ENCODE results near the gene CELSR2.
A peak's percentile ranks its signal among the peaks of the same experiment; 100 is the strongest.

CELSR2 gene

GRCh38 chr1:109265016-109265415 is 15.7 kb downstream of the CELSR2 start:
- DNase-seq = no peak

DNA sequence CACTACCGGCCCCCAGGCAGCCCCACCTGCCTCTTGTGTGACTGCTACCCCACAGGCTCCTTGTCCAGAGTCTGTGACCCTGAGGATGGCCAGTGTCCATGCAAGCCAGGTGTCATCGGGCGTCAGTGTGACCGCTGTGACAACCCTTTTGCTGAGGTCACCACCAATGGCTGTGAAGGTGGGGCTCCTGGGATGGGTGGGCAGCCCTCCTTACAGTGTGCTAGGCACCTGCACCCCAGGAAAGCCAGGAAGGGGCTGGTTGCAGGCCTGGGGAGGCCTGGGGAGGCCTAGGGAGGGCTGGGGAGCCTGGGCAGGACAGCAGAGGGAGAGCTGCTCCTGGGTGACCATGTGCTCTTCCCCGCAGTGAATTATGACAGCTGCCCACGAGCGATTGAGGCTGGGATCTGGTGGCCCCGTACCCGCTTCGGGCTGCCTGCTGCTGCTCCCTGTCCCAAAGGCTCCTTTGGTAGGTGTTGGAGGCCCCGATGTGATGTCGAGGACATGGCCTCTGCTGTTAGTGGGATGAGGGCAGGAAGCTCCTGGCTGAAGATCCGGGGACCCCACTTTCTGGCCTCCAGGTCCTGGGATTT is 16.5 kb downstream of the CELSR2 start:
- DNase-seq = no peak

DNA sequence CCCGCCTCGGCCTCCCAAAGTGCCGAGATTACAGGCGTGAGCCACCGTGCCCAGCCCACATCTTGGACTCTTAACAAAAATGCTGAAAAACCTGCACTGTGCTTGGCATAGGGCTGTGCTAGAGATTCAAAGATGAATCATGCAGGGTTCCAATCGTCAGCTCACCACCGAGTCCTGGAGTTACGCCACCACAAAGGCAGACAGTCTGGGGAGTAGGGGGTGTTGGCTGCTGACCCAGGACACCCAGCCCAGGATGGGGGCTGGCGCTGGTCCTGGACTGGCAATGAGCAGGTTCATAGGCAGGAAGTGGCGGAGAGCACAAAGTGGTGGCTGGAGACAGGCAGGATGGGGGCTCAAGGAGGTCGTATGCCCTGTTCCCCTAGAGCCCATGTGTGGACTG is 17.6 kb downstream of the CELSR2 start:
- DNase-seq = no peak

GRCh38 chr1:109267743-109268300 is 18.5 kb downstream of the CELSR2 start:
- DNase-seq = no peak

- no peak for DNase-seq
Observed at GRCh38 chr1:109268431-109269211, 19.3 kb downstream of the CELSR2 start.

GRCh38 chr1:109269212-109269980 is 20.1 kb downstream of the CELSR2 start:
- DNase-seq = no peak

DNA sequence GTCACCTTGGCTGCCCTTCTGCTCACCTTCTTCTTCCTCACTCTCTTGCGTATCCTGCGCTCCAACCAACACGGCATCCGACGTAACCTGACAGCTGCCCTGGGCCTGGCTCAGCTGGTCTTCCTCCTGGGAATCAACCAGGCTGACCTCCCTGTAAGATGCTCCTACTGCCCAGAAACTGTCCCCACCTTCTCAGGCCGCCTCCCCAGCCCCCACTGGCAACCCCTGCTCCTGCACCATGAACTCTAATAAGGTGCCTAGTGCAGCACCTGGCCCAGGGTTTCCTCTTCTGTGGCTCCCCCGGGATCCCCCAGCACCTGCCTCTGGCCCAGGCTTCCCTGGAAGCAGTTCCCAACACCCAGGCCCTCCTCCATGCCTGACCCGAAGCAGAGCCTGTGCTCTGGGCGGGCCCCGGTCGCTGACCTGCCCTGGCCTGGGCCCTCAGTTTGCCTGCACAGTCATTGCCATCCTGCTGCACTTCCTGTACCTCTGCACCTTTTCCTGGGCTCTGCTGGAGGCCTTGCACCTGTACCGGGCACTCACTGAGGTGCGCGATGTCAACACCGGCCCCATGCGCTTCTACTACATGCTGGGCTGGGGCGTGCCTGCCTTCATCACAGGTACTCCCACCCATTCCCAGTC is 20.8 kb downstream of the CELSR2 start:
- DNase-seq = no peak

DNA sequence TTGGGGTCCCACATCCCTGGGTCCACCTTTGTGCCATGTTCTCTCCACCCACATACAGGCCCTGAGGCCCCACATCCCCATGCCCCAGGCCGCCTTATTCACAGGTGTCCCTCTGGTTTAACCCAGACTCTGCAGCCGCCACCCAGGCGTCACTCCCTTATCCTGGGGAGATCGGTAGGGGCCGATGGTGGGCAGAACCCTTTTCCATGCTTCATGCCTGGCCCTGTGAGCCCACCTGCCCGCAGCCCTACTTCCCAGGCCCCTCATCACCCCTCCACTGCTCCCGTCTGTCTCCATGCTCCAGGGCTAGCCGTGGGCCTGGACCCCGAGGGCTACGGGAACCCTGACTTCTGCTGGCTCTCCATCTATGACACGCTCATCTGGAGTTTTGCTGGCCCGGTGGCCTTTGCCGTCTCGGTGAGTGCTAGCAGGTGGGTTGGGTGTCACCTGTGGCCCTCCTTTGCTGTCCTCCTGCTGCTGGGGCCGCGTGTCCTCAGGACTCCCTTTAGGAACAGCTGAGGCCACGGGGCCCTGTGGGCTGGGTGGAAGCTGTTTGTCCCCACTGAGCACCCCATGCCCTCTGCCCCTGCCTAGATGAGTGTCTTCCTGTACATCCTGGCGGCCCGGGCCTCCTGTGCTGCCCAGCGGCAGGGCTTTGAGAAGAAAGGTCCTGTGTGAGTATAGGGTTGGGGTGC is 21.4 kb downstream of the CELSR2 start:
- no peak for DNase-seq

GRCh38 chr1:109271458-109271857 is 22.1 kb downstream of the CELSR2 start:
- DNase-seq = no peak

- no peak for DNase-seq
Observed at GRCh38 chr1:109272021-109272799, 22.9 kb downstream of the CELSR2 start.

DNA sequence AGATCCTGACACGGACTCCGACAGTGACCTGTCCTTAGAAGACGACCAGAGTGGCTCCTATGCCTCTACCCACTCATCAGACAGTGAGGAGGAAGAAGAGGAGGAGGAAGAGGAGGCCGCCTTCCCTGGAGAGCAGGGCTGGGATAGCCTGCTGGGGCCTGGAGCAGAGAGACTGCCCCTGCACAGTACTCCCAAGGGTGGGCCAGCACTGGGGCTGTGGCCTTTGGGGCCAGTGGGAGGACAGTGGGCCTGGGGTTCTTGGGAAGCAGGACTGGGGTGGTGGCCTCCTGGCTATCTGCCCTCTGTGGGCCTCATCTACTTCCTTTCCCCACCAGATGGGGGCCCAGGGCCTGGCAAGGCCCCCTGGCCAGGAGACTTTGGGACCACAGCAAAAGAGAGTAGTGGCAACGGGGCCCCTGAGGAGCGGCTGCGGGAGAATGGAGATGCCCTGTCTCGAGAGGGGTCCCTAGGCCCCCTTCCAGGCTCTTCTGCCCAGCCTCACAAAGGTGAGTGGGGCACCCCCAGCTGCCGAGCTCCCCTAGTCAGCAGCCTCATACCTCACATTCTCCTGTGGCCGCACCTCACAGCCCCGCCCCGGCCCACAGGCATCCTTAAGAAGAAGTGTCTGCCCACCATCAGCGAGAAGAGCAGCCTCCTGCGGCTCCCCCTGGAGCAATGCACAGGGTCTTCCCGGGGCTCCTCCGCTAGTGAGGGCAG is 23.6 kb downstream of the CELSR2 start:
- DNase-seq = no peak

- no peak for DNase-seq
Observed at GRCh38 chr1:109273570-109274288, 24.4 kb downstream of the CELSR2 start.

GRCh38 chr1:109274533-109275476 is 25.5 kb downstream of the CELSR2 start:
- DNase-seq = no peak

DNA sequence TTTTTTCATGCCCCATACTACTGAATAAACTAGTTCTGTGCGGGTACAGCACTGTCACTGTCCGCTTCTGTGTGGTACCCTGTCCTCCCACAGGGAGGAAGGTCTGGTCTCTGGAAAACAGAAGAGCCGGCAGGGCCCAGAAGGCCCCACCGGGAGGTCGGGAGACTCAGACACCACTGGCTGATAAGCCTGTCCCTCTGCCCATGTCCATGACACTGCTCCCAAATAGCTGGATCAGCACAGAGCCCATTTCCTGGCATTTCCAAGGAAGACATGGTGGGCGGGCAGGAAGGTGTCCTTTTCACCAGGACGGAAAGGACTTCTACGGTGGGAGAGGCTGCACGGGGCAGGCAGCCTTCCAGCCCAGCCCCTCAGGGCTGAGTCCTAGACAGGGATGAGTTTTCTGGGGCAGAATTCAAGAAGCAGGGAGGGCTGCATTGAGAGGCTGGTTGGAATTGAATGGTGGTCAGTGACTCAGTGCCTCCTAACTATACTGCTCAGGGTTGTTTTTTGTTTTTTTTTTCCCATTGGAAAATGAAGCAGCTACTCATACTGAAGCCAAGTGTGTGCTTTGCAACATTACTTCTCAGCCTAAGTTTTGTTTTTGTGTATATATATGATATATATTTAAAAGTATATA is 26.5 kb downstream of the CELSR2 start:
- DNase-seq = no peak

- peak; percentile 22 for DNase-seq
Observed at GRCh38 chr1:109277434-109278204, 28.3 kb downstream of the CELSR2 start.

DNA sequence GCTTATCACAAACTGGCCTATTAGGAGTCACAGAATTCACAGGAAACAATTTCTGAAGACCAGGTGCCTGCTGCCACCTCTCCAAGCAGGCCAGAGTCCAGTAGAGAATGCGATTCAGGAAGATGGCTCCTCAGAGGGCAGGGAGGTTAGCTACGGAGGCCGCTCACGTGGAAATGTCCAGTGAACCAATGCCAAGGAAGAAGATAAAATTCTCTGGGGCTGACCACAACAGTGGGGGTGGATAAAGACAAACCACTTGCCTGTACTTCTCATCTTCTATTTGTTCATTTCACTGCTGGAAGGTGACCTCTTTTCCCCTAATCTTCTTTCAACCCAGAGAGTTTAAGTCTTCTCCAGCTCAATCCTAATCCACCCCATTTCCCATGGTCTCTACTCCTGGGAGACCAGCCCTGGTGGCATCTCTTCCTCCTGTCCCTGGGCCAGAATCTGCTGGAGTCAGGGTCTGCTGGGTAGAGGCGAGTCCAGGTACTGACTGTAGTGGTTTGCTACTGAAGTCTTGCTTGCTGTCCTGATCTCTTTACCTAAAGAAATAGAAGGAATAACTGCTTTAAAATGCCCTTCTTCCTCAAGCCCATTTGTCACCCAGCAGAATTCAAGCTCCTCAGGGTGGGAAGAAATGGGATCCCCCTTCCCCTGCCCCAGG is 30.4 kb downstream of the CELSR2 start:
- no peak for DNase-seq

DNA sequence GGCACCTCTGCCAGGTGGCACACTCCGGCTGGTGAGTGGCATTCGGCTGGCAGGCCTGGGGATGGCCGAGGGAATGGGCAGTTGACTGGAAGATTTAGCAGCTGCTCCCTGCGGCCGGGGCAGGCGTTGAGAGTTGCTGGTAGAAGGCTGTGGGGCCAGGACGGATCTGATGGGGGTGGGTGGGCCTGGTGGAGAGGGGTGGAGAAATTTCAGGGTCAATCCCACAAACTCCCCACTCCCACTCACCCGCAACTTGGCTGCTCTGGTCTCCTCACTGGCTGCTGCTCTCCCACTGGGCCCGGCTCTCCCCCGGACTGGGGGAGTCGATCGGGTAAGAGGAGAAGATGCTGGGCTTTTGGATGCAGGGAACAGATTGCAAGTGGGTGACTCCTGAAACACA is 31.5 kb downstream of the CELSR2 start:
- no peak for DNase-seq

Data from activated CD4-positive, alpha-beta T cell treated with anti-CD3 and anti-CD28 coated beads for 1 hour (primary cell).